NCI-H146 treated with DMSO at 0.1 percent for 48 hours (cell line): ENCODE results near the gene MTNR1B.

Experiments
- DNase-seq: peaks from one replicate; lab custom pipeline; 2025; ENCODE audit not compliant: unreplicated experiment; lab: John Stamatoyannopoulos, UW

The MTNR1B gene

DNA sequence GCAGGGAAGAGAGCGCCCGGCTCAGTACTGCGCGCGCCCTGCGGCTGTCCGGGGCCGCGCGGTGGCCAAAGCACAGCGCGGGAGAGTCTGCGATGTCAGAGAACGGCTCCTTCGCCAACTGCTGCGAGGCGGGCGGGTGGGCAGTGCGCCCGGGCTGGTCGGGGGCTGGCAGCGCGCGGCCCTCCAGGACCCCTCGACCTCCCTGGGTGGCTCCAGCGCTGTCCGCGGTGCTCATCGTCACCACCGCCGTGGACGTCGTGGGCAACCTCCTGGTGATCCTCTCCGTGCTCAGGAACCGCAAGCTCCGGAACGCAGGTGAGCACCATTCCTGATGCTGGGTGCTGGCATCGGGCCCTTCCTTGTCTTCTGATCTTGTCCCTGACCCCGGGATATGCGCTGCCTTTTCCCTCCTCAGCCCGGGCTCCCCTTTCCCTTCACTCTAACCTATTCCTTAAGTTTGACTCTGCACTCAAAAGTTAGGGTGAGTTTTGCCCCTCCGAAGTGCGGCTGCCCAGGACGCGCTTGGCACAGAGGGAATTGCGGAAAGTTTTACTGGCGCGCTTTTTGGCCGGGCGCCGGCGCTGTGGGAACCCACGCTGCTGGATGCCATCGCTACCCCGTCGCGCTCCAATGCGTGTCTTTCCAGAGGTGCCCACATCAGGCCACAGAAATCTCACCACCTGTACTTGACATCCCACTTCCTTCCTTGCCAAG is at the start of gene MTNR1B:
Gene MTNR1B (plus strand): TSS at position 18 of the 714 bp plus-strand sequence. CDS start 75 bp downstream, at position 93.
- DNase-seq, result no peak

DNA sequence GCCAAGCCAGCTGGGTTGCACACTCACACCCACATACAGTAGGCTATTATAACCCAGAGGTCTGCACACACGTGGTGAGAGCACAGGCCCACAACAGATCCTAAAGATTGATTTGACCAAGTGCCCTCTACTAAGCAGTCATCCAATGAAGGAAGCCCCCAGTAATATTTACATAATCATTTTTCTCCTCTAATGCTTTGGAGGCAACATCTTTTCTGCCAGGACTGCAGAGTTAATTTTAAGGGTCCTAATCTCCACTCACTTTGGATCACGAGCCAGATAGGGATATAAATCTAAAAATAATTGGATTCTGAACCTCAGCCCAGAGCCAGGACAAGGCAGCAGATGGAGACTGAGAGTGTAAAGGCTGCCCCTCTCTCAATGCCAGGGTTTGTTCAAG is 49.1 kb upstream of the MTNR1B start:
- DNase-seq, result no peak

DNA sequence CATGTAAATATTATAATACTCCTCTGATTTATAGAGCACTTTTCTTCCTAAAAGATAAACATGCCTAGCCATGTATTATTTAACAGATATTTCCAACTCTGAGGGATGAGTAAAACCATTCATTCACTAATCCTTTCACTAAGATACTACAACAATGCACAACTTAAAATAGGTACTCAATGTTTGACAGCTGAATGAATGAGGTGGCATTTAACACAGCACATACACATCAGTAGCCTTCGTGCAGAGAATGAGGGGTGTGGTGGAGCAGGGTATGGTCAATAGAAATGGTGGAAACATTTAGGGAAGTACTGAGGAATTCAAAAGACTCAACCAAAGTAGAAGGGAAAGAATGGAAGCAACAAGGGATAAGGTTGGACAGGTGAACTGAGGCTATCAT is 46.7 kb upstream of the MTNR1B start:
- no peak for DNase-seq

DNA sequence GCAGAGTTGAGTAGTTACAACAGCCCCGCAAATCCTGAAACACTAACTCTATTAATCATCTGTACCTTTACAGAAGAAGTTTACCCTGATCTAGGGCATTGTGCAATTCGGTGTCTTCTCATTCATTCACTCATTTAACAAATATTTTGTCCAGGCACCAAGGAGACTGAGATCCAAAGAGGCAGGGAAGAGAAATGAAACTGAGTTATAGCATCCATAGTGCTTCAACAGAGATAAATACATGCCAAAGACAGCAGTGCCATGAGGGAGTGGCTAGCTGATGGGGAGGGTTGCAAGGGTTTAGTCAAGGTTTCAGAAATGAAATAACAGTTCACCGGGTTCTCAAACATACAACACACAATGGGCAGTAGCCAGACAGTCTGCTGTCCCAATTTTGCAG is 40.2 kb upstream of the MTNR1B start:
- no peak for DNase-seq

DNA sequence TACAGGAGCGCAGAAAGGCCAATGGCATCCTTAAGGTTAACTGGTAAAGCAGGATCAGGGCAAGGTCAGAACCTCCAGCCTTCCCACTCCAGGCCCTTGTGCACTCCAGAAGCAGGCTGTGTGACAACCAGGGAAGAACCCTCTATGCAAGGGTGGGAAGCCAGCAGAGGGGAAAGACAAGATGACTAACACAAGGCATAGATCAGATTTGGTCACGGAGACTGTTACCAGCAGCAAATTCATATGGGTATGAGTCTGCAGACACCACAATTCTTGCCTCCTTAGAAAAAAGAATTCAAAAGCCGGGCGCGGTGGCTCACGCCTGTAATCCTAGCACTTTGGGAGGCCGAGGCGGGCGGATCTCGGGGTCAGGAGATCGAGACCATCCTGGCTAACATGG is 39.8 kb upstream of the MTNR1B start:
- no peak for DNase-seq

DNA sequence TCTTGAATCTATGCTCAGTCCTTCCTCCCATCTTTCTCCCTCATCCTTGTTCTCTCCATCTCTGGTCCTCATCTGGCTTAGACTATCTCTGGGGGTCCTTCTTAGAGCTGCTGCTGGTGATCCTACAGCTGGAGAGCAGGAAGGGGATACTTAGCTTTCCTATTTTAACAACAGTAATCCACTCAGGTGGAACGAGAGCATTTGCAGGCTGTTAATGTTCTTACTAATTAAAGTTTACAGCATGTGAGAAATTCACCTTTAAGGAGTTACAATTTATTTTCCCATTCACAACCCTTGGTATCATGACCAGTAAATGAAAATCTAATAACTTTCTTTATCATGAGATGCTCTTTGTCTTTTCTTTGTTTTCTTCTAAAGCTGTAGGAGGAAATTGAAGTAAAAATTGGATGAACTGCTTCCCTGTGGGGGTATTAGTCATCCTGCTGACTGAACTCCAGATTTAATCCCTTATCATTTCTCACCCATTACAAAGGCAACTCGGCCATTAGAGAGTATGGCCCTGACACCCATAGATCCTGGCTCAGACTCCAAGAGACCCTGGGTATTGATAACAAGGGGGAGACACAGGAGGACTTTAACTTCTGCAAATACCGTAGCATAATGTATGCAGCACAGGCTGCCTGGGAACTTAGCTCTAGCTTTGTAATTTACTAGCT is 37.6 kb upstream of the MTNR1B start:
- DNase-seq, result no peak

DNA sequence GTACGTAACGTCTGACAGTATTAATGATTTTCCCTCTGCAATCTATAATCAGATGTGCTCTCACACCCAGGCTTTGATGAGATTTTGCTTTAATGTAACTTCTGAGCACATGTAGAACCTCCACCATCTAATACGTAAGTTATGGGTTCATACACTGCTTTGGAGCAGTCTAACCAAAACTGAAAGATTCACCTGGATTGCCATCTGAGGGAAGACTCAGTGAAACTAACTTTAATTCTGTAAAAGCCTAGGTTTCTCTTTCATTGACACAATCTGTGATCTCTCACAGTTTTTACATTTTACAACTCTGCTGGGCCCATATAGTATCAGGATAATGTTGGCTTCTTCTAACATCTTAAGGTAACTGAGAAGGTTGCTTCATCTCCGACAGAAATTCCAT is 30.1 kb upstream of the MTNR1B start:
- DNase-seq, result no peak

DNA sequence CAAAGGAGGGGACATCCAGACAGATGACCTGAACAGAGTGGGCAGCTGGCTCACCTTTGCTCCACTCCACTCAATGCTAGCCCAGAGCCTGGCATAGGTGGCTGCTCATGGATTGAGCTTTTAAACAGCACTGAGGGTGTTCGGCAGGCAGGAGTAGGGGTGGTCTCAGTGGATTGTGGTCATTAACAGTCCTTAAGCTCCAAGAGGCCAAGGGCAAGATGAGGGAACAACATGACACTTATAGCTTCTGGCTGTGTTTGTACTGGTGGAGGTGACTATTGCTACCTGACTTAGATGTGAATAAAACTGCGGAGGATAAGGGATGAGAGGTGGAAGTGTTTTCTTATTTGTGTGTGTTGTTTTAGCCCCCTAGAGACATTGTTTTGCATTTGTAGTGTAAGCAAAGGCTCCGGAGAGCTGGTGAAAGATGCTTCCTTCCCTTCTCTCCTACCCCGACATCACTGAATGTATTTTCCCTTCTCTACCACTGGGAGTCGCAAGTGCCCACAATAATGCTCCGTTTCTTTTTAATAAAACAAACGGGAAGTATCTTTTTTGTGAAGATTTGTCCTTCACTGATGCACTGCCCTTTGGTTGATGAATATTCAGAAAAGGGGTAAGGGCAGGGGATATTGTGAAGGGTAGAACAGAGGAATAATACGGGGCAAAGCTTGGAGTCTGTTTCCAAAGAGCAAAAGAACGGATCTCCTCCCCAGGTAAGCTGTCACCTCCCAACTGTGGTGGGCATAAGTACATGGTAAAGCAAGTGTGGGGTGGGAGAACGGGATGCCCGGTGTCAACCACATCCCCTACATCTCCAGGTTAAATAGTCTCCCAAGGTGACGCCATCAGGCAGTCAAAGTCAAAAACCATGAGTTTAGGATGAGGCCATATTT is 27.5 kb upstream of the MTNR1B start:
- no peak for DNase-seq

DNA sequence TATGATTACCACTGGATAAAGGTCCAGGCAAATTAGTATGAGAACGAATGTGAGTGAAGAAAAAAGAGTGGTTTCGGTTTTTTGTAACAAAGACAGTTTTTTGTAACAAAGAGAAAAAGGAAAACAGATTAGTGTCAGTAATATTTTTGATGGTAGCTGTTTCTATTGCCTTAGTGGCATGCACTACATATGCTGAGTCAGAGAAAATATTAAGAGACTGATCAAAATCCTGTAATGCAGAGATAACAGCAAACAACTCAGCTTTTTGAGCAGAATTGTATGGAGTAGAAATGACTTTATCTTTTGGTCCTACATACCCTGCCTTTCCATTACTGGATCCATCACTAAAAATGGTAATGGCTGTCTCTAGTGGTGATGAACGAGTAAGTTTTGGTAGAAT is 22.7 kb upstream of the MTNR1B start:
- no peak for DNase-seq

DNA sequence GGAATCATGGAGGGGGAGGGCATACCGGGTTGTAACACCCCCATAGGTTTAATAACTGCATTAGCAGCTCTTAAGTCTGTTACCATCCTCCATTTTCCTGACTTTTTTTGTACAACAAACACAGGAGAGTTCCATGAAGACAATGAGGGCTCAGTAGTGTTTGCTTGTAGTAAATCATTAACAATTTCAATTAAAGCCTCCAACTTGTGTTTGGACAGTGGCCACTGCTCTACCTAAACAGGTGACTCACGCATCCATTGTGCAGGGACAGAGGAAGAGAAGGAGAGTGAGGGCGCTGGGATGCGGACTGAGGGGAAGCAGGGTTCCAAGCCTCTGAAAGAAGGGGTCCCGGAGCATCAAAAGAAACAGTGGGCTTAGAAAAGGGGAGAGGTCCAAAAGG is 21.3 kb upstream of the MTNR1B start:
- DNase-seq, result no peak

DNA sequence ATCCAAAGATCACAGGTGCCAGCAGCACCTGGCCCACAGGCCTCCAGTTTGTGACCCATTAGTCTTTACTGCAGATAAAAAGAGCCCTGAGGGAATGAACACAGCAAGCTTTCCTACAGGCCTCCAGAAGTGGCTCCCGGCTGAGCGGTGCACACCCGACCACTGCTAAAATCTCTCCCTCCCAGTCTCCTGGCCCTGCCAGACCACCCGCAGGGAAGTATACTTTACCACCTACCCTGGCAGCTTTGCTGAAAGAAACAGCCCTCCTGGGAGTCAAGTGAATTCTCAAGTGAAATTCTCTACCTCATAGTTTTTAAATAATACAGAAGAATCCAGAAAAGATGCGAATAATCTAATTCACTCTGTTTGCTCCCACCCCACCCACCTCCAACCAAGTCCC is 15.4 kb upstream of the MTNR1B start:
- peak; percentile 51 for DNase-seq

DNA sequence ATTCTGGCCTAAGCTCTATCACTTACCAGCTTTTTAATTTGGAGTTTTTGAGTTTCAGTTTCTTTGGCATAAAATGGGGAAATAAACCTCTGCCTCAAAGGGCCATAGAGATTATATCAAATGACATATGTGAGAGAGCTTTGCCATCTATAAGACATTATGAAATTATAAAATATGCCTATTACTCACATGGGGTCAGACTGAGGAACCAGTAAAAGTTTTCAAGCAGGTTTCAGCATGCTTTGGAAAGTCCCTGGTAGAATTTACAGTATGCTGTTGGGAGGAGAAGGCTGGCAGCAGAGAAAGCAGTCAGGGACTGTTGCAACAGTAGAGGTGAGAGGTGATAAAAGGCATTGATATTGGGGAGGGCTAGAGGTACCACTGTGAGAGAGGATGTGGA is 13.6 kb upstream of the MTNR1B start:
- no peak for DNase-seq

DNA sequence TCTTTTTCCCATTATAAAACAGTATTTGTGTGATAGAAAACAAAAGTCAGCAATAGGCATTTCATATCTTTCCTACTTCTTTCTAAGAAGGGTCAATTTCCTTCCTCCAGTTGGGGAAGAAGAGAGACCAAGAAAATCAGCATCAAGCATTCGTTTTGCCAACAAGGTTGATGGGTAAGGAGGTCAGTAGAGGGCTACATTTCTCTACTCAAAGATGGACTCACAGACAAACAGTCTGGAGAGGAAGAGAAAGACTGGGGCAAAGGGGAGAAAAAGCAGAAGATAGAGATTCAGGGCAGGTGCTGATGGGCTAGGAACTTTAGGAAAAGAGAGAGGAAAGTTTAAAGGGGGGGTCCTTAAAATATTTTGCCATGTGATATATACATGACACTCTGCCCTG is 8.6 kb upstream of the MTNR1B start:
- DNase-seq, result no peak

DNA sequence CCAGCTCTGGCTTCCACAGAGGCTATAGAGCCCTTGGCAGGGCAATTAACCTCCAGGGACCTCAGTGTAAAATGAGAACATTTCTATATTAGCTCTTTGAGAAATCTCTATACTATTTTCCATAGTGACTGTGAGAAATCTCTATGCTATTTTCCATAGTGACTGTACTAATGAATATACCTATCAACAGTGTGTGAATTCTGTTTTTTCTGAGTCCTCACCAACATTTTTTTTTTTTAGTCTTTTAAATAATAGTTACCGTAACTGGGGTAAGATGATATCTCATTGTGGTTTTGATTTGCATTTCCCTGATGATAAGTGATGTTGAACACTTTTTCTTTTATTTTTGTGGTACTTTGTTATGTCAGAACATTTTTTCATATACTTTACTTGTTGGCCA is 7.0 kb upstream of the MTNR1B start:
- DNase-seq, result no peak

DNA sequence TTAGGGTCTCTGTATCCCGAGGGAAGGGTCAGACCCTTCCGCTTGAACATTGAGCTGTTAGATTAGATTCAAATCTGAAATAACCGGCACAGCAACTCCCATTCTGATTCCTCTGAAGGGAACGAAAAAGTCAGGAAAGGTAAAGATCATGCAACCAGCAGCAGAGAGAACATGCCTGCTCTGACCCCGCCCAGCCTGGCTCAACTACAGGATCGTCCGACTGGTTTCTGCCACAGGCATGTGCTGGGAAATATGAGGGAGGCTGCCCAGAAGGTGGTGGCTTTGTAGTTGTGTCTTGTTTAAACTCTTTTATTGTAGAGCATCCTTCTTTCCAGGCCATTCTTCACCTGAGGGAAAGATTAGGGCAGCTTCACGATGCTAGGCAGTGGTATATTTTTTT is 5.0 kb upstream of the MTNR1B start:
- DNase-seq, result no peak

DNA sequence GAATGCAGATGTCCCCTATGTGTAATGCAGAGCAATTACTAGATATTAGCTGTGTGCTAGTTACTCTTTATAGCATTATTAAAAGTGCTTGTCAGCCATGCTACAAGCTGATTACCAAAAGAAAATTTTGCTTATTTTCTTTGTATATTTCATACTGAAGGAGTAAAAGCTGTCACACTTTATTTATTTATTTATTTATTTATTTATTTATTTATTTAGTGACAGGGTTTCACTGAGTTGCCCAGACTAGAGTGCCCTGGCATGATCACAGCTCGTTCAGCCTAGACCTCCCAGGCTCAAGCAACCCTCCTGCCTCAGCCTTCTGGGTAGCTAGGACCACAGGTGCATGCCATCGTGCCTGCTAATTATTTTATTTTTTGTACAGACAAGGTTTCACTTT is 4.3 kb upstream of the MTNR1B start:
- no peak for DNase-seq

DNA sequence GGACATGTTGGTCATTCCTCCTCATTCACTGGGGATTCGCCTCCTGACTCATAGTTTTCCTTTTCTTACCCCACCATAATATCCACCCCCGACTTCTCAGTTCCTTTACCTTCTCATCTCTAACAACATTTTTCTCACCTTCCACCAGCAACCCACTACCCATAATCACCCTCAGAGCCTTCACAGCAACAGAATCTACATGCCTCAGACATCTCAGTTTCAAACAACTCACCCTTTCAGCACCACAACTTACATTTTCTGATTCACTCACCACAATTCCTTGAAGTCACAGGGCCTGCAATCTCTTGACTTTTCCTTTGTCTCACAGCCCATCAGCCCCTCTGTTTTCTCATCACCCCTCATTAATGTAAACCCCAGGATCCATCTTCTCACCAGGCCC is 2.3 kb upstream of the MTNR1B start:
- DNase-seq, result no peak

DNA sequence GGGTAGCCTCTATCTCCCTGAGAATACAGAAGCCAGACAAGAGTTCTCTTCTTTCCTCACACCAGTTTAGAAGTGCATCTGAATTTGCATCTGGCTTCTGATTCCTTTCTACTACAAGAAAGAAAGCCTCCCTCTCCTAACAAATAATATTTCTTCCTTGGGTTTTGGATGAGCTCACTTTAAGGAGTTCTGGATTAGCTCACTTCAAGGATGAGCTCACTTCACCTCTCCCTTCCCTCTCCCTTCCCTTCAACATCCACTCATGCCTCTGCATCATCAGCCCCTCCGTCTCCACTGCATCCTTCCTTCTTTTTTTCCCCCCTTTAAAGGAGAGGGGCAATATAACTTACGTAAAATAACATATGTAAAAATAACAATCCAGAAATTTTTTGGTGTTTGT is 1.6 kb upstream of the MTNR1B start:
- DNase-seq, result no peak

DNA sequence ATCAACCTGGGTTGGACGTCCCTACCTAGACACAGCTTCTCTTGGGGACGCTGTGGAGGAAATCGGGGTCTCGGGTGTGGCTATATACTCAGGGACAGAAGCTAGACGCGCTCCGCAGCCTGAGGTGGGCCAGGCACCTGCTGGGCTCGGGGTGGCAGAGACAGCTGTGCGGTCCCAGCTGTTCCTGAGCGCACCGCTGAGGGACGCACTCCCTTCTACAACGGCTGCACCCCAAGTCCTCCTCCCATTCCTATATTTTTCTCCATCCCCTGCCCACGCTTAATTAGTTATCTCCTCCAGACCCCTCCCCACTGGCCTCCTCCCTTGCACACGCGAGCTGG is 188 bp upstream of the MTNR1B start:
- DNase-seq, result no peak

DNA sequence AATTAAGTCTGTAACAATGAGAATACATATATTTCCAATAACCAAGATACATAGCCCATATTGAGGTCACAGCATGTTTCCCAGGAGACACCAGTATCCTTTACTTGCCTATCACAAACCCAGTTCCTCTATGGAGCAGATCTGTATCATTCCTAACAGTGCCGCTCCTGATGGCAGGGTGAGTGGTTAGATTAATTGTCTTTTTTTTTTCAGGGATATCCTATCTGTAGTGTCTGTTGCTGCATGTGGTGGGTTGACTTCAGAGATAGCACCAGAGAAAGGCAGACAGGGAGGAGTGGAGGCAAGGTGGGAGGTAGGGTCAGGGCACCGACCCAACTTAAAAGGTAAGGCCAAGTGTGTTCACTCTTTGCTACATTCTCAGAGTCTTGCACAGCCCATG is 2.8 kb downstream of the MTNR1B start:
- no peak for DNase-seq

DNA sequence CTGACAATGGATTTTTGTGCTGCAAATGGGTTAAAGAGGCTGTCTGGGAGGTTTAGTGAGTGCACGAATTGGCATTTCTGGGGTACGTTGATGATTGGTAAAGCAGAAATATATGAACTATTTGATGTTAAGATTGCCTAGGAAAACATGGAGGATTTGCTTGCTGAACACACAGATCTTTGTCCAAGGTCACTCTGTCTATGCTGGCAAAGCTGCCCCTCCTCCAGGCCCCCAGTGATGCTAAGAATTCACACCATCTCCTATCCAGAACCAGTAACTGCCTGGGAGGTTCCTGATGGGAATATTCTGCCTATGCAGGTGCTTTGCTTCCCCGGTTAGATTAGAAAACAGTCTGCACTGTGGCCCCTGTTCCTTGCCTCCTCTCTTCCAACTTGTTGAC is 5.8 kb downstream of the MTNR1B start:
- no peak for DNase-seq

DNA sequence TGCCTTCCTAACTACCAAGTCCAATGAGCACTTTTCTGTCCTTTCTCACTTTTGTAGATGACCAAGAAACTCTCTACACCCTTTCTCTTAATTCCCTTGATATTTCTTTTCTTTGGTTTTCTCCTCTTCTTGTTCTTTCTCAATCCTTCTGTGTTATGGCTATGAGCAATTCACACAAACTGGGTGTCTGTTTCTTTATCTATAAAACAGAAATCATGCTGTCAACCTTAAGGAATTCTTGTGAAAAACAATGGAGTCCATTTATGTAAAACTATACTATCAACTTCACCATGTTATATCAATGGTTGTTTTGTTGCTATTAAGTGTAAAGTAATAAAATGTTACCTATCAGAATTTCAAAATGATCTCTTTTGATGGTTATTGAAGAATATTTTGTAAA is 7.2 kb downstream of the MTNR1B start:
- DNase-seq, result no peak
